22Rv1 (cell line): ENCODE results near the gene TXNDC5.

Source experiments
- H3K27ac ChIP-seq: fragments of 450-650 bp; 2 replicates; pipeline ENCODE4 v1.5.1; 2017
- CTCF ChIP-seq: fragments of 450-650 bp; IDR thresholded peaks from 2 replicates; pipeline ENCODE4 v1.5.1; 2017; ENCODE audit warnings: mild to moderate bottlenecking
- ZFX ChIP-seq: fragments of 450-650 bp; IDR thresholded peaks from 2 replicates; pipeline ENCODE4 v1.6.1; 2017; ENCODE audit warnings: antibody characterized with exemption, borderline replicate concordance

The TXNDC5 gene

GRCh38 chr6:7880718-7881107, 29.9 kb downstream of the TXNDC5 start:
- TF ChIP-seq ZFX (no peak), CTCF (no peak)
- no peak overlapping the region for H3K27ac ChIP-seq

- TF ChIP-seq CTCF (no peak), ZFX (no peak)
- H3K27ac ChIP-seq = no peak overlapping the region
These were observed 30.4 kb downstream of the TXNDC5 start for GRCh38 chr6:7879980-7880717.

GRCh38 chr6:7879579-7879978, 31.0 kb downstream of the TXNDC5 start:
- TF ChIP-seq CTCF (no peak), ZFX (no peak)
- H3K27ac ChIP-seq = no peak overlapping the region

GRCh38 chr6:7879043-7879442, 31.5 kb downstream of the TXNDC5 start:
- H3K27ac ChIP-seq = no peak overlapping the region
- no peak for TF ChIP-seq CTCF
- no peak for TF ChIP-seq ZFX

GRCh38 chr6:7878401-7878964, 32.1 kb downstream of the TXNDC5 start:
- no peak overlapping the region for H3K27ac ChIP-seq
- TF ChIP-seq ZFX = no peak
- no peak for TF ChIP-seq CTCF

GRCh38 chr6:7868926-7869325, 41.7 kb downstream of the TXNDC5 start:
- no peak overlapping the region for H3K27ac ChIP-seq
- TF ChIP-seq ZFX = no peak

GRCh38 chr6:7866526-7866925, 44.1 kb downstream of the TXNDC5 start:
- TF ChIP-seq CTCF (no peak), ZFX (no peak)
- no peak overlapping the region for H3K27ac ChIP-seq

GRCh38 chr6:7865781-7866180, 44.8 kb downstream of the TXNDC5 start:
- TF ChIP-seq CTCF = no peak
- no peak for TF ChIP-seq ZFX
- no peak overlapping the region for H3K27ac ChIP-seq
